GM18868 (cell line): Measurements from ENCODE around the gene SLC9A7.
A peak's percentile ranks its signal among the peaks of the same experiment; 100 is the strongest.
"Not testable (repeated sequence)": the region's sequence is repeated elsewhere in the genome, so short reads cannot be mapped to it uniquely, and the experiment has no call there.

Experiments
- ATAC-seq: cut with Tn5 transposase; IDR thresholded peaks from one replicate; pipeline ENCODE4 v1.9.1; 2021; ENCODE audit warnings: mild to moderate bottlenecking, moderate library complexity; ENCODE audit not compliant: unreplicated experiment

The SLC9A7 gene

DNA sequence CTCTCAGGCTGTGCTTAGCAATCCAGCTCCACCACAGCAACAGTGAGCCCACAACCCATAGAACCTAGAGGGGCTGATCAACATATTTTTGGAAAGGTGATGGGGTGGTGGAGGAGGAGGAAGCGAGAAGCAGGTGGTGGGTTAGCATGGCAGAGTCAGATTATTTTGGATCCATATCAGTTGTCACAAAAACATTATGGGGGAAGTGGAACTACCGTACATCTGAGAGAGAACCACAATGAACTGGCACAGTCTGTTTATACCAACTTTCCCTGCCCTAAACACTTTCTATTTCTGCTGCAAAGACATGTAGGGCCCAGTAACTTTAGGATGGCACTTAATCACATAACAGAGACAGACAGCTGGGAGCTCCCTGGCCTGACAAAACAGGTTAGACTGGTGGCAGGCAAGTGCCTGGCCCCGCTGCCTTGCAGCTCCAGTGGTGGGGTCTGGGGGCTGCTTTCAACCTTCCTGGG lies 4.3 kb downstream of the SLC9A7 start:
- ATAC-seq = no peak

DNA sequence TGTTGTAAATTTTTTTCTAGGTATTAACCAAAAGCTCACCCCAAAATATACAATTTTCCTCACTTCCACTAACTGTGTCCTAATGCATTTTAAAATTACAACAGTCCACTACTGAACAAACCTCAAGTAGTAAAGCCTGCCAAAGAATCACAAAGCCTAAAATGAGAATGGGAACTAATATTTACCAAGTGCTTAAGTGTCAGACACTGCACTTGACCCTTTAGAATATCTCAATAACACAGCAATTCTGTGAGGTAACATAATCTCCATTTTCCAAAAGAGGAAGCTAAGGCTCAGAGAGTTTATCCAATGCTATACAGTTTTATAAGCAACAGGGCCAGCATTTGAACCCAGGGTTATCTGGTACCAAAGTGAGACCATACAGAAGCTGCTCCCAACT lies 4.9 kb downstream of the SLC9A7 start:
- no peak for ATAC-seq

DNA sequence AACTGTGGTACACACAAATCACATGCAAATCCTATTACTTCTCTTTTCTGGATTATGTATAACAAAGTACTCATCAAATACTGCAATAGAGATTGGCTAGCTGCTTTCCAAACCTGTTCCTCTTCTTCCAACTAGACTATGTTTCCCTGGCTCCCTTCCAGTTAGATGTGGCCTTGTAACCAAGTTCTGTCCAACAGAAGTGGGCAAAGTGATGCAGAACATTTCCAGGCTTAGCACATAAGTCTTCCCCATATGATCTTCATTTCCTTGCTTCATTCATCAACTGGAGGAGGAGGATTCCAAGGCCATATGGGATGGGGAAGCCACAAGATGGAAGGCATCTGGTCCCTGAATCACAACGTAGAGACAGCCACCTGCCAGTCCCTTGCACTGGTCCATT lies 8.0 kb downstream of the SLC9A7 start:
- ATAC-seq = no peak

DNA sequence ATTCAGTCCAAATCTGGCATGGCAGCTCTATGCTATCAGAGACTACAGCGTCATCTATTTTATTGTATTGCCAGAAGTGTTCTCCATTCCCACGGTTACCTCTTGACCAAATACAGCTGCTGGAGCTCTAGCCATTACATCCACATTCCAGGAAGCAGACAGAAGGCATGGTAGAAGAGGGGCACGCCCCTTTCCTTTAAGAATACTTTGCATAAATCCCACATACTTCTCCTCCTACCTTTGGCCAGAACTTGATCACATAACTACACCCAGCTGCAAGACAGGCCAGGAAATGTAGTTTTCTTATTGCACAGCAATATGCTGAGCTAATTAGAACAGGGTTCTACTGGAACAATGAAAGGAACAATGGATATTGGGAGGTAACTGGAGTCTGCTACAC lies 14.9 kb downstream of the SLC9A7 start:
- ATAC-seq = no peak

DNA sequence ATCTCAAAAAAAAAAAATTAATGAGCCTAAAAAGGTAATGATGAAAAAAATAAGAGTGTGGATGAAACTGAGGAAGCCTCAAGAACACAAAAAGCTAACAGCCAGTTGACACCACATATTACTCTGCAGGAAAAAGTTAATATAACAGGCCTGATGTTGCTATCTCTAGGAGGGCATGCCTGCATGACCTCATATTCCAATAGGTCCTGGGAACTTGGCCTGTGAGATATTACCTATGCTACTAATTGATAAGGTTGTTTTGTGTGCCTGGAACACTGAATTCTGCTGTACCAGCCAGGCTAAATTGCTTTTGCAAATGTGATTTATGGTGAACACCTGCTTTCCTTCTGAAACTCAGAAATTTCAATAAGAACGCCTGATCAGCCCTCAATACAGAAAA lies 15.9 kb downstream of the SLC9A7 start:
- no peak for ATAC-seq

DNA sequence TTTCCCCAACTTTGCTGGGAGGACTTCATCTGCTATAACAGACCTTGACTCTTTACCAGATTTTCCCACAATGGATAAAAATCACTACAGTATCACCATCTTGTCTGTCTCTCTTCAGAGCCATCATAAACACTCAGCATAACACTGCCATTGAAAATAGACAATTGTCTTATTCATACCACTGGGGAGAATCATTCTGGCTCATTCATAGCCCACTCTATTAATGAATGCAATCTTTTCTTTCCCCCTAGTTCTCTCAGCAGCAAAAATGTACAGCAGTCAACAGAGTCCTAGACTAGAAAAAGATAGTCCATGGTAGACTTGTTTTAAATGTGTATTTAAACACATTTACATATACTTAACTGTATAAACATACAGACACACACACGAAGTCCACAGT lies 19.2 kb downstream of the SLC9A7 start:
- ATAC-seq = no peak

DNA sequence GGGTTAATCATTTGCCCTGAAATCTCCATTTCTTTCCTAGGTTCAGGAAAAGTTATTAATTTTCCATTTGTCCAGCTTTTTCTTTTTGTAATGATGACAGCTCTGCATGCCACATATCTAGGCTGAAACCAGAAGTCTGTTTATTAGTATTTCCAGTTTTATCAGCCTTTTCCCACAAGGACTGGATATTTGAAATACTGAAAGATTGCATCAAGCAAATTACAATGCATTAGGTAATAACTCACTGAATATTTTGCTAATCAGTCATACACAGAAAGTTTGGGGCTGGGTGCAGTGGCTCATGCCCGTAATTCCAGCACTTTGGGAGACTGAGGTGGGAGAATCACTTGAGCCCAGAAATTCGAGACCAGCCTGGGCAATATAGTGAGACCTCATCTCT lies 21.5 kb downstream of the SLC9A7 start:
- ATAC-seq = no peak

DNA sequence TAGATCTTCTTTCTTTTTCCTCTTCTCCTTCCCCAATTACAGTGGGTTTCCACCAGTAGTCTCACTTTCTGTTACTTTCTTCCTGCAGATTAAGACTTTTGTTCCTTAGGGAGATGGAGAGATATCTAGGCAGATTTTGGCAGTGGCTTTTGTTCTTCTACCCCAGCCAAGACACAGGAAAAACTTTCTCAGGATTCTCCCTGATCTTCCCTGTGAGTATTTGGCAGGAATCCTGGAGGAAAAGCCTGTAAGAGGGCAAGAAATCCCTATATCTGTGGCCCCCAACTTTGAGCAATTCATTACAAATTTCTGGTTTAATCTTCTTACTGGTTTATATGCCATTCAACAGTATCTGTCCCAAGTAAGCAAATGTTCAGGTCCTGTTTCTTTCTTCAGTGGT lies 21.9 kb downstream of the SLC9A7 start:
- ATAC-seq = no peak

DNA sequence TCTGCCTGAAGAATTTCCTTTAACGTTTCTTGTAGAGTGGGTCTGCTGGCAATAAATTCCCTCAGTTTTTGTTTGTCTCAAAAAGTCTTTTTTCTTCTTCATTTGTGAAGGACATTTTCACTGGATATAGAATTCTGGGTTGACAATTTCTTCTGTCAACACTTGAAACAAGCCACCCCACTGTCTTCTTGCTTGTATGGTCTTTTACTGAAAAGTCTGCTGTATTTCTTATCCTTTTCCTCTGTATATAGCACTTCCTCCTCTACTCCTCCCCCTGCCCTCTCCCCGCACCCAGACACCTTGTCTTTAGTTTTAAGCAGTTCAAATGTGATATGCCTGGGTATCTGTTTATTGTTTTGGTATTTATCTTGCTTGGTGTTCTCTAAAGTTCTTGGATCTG lies 23.3 kb downstream of the SLC9A7 start:
- no peak for ATAC-seq

DNA sequence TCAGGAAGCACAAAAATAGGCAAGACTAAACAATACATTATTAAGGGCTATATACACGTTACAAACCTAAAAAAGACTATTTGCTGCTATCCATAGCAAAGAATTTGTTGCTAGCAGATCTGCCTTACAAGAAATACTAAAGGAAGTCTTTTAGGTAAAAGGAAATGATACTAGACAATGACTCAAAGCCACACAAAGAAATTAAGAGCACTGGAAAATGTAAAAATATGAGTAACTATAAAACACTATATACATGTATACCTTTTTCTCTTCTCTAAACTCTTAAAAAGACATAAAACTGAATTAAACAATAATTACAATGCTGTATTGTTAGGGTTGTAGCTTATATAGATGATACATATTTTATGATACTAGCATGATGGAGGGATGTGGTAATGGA lies 25.7 kb downstream of the SLC9A7 start:
- ATAC-seq = no peak

DNA sequence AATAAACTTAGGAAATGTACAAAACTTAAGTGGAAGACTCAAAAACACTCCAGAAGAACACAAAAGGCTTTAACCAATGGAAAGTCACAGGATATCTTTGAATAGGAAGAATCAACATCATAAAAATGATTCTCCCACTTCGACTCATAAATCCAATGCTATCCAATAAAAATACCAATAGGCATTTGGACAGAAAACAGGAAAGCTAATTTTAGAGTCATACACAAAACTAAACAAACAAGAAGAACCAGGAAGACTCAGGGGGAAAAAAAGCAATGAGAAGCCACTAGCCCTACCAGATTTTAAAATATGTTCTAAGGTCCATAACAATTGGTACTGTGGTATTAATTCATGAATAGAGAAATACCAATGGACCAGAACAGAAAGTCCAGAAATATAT lies 28.2 kb downstream of the SLC9A7 start:
- ATAC-seq = no peak

DNA sequence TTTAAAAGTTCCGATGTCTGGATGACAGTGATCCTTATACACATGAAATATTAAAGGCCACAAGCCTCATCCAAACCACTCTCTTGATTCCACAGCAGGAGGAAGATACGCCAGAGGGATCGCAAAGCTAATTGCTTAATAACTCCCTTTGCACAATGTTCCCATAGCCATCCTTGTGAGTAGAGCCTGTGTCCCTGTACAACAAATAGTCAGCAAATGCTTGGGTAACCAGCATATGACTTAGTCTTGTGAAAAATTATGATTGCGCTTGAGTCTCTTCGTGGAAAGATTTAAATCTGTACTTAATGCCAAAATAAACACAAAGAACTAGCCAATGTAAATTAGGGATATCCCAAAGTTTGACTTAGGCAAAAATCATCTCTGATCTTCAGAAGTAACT lies 31.5 kb downstream of the SLC9A7 start:
- no peak for ATAC-seq

DNA sequence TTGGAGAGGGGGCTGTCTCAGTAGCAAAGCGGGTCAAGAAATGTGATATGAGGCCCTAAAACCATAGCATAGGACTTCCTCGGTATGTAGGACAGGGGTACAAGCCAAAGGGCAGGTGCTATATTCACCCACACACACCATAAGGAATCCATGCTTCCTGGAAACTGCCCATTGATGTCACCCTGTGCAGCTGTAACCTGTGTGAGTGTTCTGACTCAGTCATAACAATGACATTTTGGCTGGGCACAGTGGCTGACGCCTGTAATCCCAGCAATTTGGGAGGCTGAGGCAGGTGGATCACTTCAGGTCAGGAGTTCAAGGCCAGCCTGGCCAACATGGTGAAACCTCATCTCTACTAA lies 35.4 kb downstream of the SLC9A7 start:
- not testable (repeated sequence) for ATAC-seq

DNA sequence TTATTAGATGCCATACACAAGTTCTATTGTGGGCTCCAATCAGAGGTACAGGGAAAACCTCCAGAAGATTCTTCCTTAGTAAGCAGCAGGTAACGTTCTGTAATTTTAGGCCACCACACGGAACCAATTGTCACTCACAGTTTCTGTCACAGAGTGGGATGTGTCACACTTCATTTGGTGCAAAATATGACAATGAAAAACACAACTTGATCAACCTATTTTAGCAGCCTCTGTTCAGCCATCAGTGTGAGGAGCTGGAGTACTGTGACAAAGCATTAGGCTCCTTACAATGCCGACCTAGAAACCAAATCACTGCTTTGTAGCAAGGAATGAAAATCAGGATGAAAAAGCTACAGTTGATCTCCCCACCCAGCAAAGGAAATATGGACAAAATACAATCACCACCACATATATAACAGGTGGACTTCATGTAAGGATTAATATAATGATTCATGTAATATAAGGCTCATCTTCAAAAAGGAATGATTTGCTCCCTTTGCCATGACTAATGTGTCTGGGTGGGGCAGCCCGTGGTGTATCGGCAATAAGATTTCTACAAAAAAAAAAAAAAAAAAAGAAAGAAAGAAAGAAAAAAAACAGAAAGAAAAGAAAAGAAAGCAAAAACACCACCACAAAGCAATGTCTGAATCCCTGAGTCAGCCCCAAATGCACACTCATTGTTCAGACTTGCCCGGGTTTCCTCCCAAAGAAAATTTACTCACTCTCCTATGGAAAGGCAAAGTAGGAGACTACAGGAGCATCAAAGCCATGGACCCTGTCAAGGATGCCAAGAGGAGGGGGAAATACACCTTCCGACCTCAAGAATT lies 36.0 kb downstream of the SLC9A7 start:
- peak; percentile 45 for ATAC-seq

DNA sequence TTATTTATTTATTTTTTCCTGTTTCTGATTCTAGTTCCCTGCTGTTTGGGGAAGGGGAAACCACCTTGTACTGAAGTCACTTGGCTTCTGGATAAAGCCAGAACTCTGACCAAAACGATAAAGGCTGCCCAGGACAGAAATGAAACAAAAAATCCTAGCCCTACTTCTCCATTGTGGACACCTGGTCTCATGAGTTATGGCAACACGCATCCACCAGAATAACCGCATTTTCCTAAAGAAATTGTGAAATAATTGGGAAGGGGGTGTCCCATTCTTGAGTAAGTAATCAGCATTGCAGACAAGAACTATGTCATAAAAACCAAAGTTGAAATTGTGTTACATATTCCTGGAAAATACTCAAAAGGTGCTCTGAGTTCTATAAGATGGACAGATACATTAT lies 42.1 kb downstream of the SLC9A7 start:
- ATAC-seq = no peak

DNA sequence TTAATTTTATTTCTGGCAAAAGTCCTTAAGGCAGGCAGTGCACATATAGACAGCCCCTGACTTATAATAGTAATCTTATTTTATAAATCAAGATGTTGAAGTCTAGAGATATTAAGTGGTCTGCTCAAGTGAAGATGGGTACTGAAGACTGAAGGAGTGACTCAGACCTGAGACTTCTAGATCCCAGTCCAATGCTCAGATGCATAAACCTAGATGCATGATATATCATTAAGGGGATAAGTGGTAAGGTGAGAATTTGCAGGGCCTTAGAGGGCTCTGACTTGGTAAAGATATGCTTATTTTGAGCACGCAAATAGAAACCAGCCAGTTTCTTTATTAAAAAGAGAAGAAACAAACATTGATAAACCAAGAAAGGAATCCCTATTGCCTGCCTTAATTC lies 42.9 kb downstream of the SLC9A7 start:
- ATAC-seq = no peak

DNA sequence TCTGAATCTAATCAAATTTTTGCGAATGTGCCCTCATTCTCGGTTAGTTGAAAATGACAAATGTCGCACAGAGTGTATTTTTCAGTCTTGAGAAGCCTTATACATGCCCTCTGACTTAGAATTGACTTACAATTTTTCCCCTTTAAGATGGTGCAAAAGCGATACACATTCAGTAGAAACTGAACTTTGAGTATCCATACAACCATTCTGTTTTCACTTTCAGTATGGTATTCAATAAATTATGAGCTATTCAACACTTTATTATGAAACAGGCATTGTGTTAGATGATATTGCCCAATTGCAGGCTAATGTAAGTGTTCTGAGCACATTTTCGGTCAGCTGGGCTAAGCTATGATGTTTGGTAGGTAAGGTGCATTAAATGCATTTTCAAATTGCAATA lies 43.4 kb downstream of the SLC9A7 start:
- no peak for ATAC-seq

DNA sequence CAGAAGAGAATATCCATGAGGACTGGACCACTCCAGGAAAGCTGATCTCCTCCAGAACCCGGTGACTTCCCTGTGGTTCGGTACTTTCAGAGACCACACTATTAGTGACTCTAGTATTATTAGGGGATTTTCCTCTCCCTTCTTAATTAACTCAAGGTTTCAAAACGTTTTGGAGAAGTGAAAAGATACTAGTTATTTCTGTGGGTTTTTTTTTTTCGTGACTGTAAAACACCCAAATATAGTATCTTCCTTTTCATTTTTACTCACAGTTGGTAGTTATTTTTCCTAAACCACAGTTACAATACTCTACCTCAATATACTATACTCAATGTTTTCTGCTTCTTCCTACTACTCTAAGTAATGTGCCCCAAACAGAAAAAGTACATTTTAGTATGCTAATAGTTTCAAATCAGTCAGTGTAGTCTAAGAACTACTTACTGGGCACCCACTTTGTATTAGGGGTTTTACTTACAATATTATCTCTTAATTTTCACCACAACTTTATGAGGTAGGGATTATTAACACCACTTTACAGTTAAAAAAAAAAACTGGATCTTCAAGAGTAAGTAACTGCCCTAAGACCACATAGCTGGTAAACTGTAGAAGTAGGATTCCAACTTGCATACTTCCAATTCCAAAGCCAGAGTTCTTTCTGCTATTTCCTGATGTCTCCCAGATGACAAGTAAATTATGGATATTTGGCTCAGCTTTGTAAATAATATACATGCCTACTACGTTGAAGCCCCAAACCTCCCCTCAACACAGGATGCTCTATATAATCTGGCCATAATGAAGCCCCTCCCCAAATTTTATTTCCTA lies 45.0 kb downstream of the SLC9A7 start:
- peak; percentile 51 for ATAC-seq

DNA sequence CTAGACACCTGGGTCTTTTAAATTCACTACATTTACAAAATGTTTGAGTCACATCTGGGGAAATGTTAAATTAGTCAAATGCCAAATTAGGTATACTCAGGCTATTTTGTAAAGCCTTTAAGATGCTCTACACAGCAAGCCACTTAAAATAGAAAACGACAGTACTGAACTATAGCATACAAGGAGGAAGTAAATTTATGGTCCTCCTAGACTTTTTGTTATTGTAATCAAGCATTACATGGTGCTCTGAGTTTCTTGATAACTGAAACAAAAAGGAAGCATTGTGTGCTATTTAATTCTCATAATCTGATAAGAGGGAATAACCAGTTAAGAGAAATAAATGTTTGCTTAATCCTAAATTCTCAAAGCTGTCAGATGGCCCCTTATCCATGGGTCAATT lies 46.2 kb downstream of the SLC9A7 start:
- no peak for ATAC-seq

DNA sequence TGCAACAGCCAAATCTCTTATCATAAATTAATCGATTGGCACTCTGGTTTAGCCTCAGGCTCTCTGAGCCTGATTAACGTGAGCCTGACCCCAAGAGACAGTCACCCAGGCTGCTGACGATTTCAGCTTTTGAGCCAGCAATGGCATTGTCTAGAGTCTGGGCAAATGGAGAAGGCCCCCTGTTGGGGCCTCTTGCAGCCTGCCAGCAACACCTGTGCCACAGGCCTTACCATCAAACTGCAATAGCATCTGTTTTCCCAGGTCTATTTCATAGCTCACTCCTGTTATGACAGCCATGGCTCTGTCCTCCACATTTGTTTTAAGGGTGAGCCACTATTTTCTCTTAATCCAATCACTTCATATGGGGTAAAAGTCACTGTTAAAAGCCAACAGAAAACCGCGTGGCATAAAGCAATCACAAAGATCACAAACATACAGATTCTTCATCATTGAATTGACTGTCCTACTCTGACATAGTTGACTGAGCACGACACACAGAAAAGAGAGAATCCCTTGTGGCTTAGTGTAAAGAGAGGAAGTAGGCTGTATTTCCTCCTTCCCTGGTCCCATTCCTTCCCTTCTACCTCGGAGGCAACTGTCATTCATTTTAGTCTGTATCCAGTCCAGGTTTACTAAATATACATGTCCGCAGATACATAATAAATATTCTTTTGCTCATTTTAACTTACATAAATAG lies 47.8 kb downstream of the SLC9A7 start:
- peak; percentile 41 for ATAC-seq

DNA sequence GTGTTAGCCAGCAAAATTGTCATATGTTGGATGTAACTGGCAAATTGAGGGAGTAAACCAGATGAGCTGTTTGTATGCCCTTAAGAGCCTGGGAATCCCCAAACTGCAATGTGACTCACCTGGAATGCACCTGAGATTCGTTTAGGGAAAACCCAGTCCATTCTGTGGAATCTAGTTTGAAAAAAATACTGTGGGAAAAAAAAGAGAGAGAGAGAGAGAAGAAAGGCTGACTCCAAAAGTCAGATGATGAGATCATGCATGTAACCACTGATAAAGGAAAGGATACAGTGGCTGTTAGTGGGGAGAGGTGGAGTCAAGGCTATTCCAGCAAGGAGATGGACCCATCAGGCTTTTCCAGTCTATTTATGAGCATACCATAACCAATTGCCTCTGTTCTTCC lies 48.5 kb downstream of the SLC9A7 start:
- no peak for ATAC-seq
